HG03571 (cell line): ENCODE measurements around the gene HTT.

Source experiments
- ATAC-seq: cut with Tn5 transposase; IDR thresholded peaks from one replicate; pipeline ENCODE4 v1.9.1; 2021; ENCODE audit not compliant: unreplicated experiment

The HTT gene

DNA sequence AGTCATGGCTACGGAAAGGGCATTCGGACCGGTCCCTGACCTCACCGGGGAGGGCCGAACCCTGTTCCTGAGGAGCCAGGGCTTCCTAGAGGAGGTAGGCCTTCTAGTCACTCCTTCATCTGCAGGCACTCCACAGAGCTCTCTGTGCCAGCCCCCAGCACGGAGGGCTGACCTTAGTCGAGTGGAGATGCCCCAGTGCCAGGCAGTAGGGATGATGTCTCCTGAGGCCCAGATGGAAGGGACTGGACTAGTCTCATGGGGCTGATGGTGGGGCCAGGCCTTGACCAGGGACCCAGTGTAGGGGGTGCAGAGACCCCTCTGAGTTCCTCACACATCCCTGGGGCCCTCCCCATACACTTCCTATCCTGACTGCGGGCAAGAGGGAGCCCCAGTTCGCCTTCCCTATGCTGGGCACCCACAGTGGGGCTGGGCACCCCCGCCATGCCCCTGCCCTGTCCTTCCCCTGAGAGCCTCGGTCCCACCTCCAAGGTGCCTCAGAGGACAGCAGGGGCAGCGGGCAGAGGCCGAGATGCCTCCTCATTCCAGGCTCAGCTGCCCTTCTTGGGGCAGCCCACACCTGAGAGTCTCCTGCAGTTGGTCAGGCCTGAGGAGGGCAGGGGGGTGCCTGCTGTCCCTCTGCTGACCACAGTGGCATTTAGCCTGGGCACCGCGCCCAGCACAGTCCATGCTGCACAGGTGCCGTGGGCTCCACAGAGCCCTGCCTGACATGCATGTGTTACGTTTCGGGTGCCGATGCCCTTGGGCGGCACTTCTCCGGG lies 173.1 kb downstream of the HTT start:
- ATAC-seq, result no peak

- no peak for ATAC-seq
Observed at GRCh38 chr4:3248178-3248480, 173.6 kb downstream of the HTT start.

DNA sequence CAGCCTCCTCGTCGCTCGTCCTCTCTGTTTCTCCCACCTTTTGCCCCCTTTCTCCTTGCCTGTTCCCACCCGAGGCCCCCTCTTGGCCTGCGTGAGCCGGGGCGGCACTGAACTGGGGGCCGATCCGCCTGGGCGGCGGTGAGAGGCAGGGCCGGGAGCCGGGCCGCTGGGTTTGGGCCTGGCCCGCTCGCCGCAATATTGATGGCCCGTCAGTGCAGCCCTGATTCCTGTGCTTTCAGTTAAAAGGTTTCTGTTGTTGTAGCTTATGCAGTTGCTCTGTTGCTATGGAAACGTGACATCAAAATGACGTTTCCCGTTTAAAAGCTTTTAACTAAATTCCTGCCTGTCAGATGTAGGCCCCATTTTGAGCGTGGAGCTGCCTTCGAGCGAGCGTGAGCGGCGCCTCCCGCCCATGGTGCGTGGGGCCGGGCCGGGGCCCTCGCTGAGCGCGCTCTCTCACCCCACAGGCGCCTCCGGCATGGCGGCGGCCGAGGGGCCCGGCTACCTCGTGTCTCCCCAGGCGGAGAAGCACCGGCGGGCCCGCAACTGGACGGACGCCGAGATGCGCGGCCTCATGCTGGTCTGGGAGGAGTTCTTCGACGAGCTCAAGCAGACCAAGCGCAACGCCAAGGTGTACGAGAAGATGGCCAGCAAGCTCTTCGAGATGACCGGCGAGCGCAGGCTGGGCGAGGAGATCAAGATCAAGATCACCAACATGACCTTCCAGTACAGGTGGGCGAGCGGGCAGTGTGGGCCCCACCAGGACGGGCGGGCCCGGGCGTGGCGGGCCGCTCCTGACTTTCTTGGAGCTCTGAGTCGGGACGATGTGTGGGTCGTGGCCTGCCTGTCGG lies 174.6 kb downstream of the HTT start, which contains the start of gene MSANTD1:
Gene MSANTD1, plus strand, starts transcription at position 349 of the 851 bp plus-strand sequence. Its CDS starts 64 bp downstream, at position 413.
- ATAC-seq, result no peak

GRCh38 chr4:3249711-3250437 lies 175.4 kb downstream of the HTT start:
- no peak for ATAC-seq

- no peak for ATAC-seq
Observed at GRCh38 chr4:3250438-3250955, 176.0 kb downstream of the HTT start.

GRCh38 chr4:3250956-3251690 lies 176.6 kb downstream of the HTT start:
- ATAC-seq, result no peak

GRCh38 chr4:3251691-3252479 lies 177.4 kb downstream of the HTT start:
- ATAC-seq, result no peak

DNA sequence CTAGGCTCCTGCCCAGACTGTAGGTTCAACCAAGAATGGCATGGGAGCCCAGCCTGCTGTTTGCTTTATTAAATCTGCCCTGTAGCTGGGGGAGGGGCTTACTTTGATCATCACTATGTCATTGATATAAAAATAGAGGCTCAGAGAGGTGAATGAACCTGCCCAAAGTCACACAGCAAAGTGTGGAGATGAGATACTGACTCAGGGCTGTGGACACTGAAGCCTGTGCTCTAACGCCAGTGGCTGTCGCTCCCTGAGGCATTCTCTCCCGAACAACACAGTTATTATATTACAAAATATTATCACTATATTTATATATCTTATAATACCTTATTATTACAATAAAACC lies 178.0 kb downstream of the HTT start:
- ATAC-seq, result no peak

DNA sequence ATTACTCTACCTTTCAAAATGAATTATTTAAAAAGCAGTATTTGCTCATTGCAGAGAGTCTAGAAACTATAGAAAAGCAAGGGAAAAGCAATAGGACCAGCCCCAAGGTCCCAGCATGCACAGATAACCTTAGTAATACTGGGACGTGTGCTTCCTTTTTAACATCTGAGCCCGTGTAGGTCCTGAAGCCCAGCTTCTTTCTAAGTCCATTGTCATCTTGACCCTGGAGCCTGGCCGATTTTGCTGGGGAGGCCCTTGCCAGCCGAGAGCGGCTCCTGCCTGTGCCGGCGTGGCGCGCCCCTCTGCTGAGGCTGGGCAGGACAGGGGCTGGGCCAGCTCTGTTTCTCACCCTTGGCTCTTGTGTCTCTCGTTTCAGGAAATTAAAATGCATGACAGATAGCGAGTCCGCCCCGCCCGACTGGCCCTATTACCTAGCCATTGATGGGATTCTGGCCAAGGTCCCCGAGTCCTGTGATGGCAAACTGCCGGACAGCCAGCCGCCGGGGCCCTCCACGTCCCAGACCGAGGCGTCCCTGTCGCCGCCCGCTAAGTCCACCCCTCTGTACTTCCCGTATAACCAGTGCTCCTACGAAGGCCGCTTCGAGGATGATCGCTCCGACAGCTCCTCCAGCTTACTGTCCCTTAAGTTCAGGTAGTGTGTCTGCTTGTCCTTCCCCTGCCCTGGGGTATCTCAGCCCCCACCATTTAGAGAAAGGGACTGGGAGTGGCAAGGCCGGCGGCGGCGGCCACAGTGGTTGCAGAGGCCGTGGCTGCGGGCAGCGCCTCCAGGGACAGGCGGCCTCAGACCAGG lies 178.6 kb downstream of the HTT start:
- ATAC-seq, result no peak

DNA sequence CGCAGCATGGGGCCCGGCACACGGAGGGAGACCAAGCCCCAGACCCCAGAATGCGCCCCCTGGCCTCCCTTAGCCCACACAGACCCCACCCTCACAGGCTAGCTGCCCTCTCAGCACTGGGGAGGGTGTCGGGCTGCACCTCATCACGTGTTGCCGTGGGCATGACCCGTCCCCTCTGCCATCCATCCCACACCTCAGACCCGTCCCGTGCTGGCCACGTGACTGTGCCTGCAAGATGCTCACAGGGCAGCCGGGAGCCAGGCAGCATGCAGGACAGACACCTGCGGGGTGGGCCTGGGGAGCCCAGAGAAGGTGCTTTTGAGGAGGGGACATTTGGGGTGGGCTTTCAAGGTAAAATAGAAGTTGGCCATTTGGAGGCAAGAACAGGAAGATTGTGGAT lies 179.3 kb downstream of the HTT start:
- ATAC-seq, result no peak

DNA sequence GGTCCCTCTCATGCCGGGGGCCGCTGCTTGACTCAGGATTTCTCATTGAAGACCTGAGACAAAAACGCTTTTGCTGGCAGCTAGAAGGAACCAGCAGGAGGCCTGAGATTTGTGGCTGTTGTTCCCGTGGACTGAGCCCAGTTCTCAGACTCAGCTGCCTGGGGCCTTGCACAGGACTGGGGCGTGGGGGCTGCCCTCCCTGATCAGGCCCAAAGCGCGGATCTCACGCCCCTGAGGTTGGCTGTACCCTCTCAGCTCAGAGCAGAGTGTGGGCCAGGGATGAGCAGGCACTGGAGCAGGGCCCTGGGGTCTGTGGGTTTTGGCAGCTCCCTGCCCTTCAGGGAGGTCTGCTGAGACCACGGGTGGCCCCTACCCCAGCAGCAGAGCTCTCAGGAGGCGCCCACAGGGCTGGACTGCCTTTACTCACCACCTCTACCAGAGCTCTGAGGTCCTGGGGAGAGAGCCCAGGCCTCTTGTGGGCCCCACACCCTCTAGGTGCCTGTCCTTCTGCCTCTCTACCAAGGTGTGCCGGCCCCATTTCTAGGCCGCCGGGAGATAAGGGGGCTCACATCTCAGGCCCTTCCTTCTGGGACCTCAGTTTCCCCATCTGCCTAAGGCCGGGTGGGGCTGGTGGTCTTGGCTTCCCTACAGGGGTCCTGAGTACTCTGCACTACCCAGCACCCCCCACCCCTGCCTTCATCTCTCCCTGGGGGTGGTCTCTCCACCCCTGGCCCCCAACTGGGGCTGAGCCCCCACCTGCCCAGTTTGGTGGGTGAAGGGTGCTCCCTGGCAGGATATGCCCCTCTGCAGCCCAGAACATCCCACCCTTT lies 180.0 kb downstream of the HTT start:
- ATAC-seq, result no peak

- no peak for ATAC-seq
Observed at GRCh38 chr4:3255611-3256186, 181.2 kb downstream of the HTT start.

DNA sequence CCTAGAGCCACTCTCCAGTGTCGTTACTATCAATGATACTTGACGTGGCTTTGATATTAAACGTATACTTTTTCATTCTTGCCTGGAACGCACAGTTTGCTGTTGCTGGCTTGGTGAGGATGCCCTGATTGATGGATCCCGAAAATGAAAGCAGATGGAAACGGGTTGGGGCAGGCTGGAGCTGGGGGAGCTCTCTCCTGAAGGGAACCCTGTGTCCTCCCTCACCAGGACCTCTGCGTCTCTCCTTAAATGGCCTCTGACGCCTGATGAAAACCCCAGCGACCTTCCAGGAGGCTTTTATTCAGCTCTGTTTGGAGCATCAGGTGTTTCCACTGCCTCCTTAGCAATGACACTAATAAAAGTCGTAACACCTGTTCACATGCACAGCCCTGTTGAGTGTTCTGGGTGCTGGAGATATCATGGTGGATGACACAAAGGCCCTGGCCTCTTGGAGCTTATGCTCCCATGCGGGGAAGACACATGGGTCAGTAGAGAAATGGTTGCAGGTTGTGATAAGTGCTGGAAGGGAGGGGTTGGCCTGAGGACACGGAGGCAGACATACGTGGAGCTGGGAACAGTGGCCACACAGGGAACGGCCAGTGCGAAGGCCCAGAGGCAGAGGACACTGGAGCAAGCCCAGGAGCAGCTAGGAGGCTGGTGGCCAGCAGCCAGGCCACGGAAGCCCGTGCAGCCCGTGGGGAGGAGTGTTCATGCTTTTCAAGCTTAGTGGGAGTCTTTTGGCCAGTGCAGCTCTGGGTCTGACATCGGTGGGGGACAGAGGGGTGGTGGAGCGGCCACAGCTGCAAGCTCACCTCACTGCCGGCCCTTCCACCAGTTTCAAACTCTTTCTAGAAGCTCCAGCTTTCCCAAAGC lies 182.0 kb downstream of the HTT start:
- no peak for ATAC-seq

DNA sequence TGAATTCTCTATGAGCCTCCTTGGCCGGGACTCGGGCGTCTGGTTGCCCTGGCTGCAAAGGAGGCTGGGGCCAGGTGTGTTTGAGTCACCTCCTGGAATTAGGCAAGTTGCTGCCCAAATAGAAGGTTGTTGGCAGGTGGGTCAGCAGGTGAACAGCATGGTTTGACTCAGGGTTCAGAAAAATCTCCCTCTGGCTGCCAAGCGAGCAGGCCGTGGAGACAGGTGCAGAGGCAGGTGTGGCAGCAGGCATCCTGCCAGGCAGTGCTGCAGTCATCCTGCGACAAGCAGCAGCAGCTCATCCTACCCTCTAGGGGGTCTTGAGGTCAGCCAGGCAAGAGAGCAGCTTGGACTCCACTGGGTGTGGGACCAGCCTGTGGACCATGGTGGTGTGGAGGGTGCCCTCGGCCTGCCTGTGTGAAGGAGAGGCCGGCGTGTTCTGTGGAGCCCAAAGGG lies 182.6 kb downstream of the HTT start:
- ATAC-seq, result no peak

- peak; percentile 54 for ATAC-seq
Observed at GRCh38 chr4:3257556-3258482, 183.3 kb downstream of the HTT start.
